ELF-1 (cell line): ENCODE results near the gene SLC34A2.
"Not testable (repeated sequence)": the region's sequence is repeated elsewhere in the genome, so short reads cannot be mapped to it uniquely, and the experiment has no call there.

Experiments
- DNase-seq: peaks from one replicate; pipeline ENCODE4 v3.0.0-alpha.2; 2016; ENCODE audit warnings: low read depth, low spot score

The SLC34A2 gene, protein sequence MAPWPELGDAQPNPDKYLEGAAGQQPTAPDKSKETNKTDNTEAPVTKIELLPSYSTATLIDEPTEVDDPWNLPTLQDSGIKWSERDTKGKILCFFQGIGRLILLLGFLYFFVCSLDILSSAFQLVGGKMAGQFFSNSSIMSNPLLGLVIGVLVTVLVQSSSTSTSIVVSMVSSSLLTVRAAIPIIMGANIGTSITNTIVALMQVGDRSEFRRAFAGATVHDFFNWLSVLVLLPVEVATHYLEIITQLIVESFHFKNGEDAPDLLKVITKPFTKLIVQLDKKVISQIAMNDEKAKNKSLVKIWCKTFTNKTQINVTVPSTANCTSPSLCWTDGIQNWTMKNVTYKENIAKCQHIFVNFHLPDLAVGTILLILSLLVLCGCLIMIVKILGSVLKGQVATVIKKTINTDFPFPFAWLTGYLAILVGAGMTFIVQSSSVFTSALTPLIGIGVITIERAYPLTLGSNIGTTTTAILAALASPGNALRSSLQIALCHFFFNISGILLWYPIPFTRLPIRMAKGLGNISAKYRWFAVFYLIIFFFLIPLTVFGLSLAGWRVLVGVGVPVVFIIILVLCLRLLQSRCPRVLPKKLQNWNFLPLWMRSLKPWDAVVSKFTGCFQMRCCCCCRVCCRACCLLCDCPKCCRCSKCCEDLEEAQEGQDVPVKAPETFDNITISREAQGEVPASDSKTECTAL

DNA sequence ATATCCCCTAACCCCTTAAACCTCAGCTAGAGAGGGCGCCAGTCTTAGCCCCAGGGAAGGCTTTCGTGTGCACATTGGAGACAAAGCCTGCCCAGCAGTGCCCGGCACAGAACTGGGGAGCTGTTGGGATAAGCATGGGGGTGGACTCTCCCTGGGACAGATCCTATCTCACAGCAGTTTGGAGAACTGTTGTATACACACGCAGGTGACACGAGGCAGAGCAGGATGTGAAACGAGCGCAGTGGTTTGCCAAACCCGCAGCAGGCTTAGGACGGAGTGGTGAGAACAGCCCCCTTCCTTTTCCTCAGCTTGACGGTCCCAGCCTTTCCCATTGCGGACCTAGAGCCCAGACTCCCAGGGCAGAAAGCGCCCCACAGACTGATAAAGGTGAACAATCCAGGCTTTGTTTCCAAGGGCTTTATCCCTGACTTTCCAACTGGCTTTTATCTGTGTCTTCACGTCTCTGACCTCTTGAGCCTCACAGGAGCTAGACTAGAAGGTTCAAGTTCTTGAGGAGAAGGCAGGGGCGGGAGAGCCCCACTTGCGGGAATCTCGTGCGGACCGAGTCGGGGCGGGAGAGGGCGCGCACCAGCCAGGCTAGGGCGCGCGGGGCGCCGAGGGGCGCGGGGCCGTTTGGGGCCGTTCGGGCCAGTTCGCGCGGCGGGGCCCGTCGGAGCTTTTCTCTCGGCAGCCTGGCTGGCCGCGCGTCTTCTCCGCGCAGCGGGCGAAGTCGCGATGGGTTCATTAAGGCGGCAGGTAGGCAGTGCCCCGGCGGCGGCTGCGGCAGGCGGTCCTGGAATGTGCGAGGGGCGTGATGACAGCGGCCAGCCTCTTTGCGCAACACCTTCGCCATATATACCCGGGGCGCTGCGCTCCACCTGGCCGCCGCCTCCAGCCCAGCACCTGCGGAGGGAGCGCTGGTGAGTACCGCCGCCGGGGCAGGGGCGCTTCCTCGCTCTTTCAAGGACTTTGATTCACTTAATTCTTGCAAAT lies at the start of gene SLC34A2:
Gene SLC34A2, plus strand, starts transcription at position 881 of the 993 bp plus-strand sequence. CDS start 6,650 bp downstream, outside the sequence.
- DNase-seq = peak; percentile 85

GRCh38 chr4:25608644-25609043 lies 47.0 kb upstream of the SLC34A2 start:
- DNase-seq = no peak

- no peak for DNase-seq
These were observed 45.7 kb upstream of the SLC34A2 start for GRCh38 chr4:25609976-25610375.

GRCh38 chr4:25613613-25614012 lies 42.0 kb upstream of the SLC34A2 start:
- DNase-seq = not testable (repeated sequence)

DNA sequence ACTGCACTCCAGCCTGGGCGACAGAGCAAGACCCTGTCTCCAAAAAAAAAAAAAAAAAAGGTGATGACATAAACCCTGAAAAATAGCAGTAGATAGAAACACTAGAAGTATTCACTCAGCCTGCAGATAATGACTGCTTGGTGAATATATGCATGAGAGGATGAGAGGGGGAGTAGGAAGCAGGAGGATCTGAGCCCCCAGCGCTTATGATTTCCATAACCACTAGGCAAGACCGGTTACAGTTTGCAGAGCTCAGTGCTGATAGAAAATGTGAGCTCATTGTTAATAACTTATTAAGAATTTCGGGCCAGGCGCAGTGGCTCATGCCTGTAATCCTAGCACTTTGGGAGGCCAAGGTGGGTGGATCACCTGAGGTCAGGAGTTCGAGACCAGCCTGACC lies 40.8 kb upstream of the SLC34A2 start:
- DNase-seq = no peak

DNA sequence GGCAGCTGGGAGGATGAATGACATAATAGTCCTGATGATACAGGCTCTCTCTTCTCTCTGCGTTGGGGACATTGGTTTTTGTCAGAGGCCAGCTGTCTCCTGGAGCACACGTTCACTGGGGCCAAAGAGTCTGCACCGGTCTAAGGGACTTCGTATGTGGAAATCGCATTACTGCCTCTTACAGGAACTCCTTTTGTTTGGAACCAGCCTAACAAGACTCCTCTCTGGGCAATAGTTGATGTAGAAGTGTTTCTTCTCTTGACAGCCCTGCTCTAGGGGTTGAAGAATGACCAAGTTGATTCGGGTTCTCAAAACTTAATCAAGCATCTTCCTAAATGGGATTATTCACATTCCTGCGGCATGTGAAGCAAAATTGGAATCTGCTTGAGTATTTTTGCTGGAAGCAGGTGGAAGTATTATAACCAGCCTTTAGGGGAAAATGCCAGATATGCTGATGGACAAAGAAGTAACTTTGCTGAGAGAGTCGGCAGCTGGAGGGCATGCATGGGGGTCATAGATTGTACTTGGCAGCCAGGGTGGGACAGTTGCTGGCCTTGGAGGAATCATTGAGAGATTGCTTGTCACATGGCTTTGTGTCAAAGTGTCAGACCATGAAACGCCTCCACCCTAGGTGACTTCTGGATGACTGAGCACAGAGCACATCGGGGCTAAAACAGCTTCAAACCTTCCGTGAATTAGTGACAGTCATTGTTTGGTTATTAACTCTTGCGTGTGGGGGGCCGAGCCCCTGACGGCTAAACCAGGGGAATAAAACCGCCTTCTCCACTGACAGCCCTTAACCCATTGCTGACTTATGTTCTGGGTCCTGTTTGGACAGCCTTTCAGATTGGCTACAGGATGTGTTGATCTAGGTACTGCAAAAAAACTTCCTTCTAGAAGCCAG lies 34.4 kb upstream of the SLC34A2 start:
- no peak for DNase-seq

GRCh38 chr4:25624616-25625015 lies 31.0 kb upstream of the SLC34A2 start:
- no peak for DNase-seq

- DNase-seq = no peak
These were observed 27.2 kb upstream of the SLC34A2 start for GRCh38 chr4:25628451-25628850.

- no peak for DNase-seq
These were observed 23.5 kb upstream of the SLC34A2 start for GRCh38 chr4:25632135-25632534.

- DNase-seq = no peak
These were observed 22.1 kb upstream of the SLC34A2 start for GRCh38 chr4:25633541-25633940.

DNA sequence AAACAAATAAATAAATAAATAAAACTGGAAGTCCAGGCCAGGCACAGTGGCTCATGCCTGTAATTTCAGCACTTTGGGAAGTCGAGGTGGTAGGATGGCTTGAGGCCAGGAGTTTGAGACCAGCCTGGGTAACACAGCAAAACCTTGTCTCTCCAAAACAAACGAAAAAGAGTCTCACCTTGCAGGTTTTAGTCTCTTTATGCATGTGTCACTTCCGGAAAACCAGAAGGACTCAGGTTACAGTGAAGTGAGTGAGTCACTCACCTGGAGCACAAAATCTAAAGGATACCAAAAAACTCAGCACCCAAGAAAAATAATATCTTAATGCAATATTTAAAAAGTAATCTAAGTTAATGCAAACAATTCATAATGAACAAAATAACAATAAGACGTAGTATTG lies 20.1 kb upstream of the SLC34A2 start:
- no peak for DNase-seq

- DNase-seq = no peak
These were observed 17.9 kb upstream of the SLC34A2 start for GRCh38 chr4:25637581-25638220.

GRCh38 chr4:25638221-25638601 lies 17.4 kb upstream of the SLC34A2 start:
- no peak for DNase-seq

DNA sequence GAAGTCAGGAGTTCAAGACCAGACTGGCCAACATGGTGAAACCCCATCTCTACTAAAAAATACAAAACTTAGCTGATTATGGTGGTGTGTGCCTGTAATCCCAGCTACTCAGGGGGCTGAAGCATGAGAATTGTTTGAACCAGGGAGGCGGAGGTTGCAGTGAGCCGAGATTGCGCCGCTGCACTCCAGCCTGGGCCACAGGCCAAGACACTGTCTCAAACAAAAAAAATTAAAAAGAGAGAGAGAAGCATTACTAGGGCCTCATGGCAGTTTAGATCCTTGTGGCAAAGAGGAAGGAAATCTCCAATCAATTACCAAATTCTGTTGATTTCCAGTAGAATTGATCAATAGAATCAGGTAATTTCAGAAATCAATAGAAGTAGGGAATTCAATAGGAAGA lies 16.8 kb upstream of the SLC34A2 start:
- no peak for DNase-seq

DNA sequence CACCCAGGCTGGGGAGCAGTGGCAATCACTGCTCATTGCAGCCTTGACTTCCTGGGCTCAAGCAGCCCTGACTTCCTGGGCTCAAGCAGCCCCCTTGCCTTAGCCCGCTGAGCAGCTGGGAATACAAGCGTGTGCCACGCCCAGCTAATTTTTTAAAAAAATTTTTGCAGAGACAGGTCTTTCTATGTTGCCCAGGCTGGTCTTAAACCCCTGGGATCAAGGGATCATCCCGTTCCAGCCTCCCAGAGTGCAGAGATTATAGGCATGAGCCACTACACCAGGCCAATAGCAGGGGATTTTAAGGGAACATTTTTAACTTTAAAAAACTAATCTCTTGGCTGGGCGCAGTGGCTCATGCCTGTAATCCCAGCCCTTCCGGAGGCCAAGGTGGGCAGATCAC lies 5.3 kb upstream of the SLC34A2 start:
- peak; percentile 45 for DNase-seq

DNA sequence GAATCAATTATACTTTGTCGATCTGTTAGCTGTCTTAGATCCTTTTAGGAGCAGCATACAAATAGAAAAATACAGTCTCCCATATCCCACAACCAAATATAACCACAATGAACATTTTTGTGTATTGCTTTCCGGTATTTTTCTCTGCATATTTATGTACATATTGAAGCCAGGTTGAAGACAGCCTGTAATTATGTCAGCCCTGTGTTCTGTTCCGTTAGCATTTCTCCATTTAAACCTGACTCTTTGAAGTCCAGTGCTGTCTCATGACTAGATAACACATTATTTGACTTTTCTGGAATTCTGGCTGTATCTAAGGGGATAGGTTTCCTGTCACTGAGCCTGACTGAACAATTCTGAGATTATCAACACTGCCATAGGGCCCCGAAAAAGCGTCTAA lies 4.0 kb upstream of the SLC34A2 start:
- no peak for DNase-seq

DNA sequence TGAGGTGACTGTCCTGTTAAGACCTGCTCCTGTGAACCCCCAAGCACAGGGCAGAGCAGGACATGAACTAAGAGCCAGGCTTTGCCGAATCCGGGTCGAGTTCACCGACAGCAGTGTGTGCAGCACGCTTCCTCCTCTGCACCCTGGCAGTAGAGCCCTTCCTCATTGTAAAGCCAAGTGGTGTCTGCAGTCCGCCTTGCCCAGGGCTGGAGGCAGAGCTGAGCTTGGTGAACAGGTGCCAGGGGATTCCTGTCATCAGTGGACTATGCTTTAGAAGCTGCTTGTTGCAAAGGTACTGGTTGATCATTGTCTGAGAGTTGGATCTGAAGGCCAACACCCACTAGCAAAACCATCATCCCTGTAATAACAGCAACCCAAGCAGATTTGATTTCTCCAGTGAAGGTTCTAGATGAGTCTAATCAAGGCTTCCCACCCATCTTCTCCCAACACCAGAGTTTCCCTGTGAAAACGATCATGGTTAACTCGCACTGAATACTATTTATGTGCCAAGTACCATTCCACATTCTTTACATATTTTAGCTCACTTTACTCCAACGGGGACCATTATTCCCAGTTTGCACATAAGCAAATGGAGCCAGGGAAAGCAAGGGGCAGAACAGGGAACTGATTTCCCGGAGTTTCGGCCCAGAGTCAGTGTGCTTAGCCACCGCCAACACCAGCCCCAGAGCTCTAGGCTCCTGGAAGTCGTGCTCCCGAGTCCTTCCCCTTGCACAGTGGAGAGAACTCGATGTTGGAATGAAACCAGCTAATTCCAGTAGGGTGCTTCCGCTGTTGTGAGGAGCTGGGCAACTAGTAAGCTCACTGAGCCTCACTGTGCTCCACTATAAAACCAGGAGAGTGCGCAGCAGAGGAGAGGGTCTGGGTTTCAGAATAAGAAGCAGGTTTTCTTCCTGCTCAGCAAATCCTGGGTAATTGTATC lies 1.4 kb upstream of the SLC34A2 start:
- DNase-seq = no peak

DNA sequence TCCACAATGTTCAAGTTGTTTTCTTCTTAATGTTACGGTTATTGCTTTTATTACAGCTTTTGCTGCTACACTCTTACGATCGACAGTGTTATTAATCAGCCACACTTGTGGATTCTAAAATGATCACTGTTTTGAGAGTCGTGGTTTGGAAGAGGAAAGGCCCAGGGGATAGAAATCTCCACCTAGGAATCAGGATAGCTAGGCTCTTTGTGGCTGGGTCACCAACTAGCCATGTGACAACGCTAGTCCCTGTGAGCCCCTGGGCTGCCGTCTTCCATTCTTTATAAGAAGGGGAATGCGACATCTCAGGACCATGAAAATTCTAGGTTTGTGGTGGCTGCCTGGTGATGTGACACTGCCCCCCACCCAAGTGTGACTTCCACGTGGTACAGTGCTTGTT lies 380 bp downstream of the SLC34A2 start:
- no peak for DNase-seq

DNA sequence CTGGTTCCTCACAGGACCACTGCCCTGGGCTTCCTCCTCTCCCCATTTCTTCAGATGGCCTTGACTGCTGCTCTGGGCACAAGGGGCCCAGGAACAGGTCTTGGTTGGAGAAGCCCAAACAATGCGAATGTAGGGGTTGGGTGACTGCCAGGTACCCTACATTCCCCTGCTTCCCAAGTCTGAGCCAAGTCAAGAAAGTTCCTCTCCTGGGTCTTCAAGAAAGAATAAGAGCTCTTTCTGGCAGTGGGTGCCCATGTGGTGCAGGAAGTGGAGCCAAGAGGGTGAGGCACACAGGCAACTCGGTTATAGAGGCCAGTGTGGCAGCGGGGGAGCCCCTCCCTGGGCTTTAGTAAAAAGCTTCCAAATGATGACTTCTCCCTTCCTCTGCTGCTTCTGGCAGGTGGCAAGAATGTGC lies 2.7 kb downstream of the SLC34A2 start:
- no peak for DNase-seq
